GM19351 (cell line): ENCODE results near the gene PLD1.
"Not testable (repeated sequence)": the region's sequence is repeated elsewhere in the genome, so short reads cannot be mapped to it uniquely, and the experiment has no call there.

Experiments
- ATAC-seq: cut with Tn5 transposase; IDR thresholded peaks from one replicate; pipeline ENCODE4 v1.9.1; 2021; ENCODE audit warnings: mild to moderate bottlenecking, moderate library complexity; ENCODE audit not compliant: unreplicated experiment

PLD1 gene

DNA sequence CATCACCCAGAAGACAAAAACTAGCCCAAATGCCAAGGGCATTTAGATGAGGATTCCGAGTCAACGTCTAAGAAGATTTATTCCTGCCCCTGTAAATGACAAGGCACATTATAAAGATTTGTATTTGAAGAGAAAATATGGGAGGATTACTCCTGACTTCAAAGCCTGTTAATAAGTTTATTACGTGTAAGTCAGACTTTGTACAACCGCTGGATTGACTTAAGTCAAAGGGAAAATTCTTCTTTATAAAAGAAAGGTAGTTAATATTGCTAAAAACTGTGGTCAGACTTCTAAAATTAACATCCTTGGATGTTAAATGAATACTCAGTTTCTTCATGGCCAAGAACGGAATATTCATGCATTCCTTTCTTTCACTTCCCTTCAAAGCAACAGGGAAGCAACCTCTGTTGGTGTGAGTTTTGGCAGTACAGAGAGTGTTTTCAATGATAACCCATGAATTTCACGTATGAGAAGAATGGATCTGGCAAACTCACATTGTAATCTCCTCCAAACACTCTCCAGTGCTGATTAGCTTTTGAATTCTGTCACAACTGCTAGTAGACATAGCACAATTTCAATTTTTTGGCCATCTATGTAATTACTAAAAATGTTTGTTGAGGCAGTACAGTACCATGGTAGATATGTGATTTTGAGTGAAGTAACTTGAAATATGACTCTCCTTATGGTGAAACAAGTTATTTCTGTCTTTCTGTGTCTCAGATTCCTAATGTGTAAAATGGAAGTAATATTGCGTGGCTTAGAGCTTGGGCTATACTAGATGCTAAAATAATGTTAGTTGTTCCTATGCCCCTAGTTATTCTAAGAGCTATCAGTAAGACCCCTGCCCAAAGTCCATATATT is 62.0 kb downstream of the PLD1 start:
- no peak for ATAC-seq

DNA sequence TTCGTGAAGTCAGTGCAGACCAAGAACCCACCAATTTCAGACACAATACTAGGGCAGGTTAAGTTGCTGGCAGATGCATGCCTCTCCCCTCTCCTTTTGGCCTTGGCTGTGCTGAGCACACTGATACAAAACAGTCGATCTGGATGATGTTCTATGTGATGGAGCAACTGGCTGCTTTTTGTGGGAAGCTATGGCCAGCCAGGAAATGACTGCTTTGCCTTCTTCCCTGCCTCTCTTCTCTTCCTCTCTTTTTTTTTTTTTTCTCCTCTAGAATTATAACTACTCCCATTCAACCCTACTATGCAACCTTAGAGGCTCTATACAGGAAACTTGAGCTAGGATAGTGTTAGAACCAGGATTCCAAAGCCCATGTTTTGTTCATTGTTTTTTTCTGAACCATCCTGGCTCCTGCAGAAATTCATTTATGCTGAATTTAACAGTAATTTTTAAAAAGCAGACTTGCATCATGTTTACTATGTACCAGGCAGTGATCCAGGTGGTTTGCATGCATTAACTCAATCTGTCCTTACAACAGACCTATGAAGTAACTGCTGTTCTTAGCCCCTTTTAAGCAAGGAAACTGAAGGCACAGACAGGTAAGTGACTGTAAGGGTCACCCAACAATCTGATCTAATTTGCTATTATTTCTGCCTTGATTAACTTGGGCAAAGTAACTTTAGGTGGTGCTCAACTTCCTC is 62.9 kb downstream of the PLD1 start:
- no peak for ATAC-seq

GRCh38 chr3:171746320-171747222 is 63.7 kb downstream of the PLD1 start:
- ATAC-seq, result not testable (repeated sequence)

DNA sequence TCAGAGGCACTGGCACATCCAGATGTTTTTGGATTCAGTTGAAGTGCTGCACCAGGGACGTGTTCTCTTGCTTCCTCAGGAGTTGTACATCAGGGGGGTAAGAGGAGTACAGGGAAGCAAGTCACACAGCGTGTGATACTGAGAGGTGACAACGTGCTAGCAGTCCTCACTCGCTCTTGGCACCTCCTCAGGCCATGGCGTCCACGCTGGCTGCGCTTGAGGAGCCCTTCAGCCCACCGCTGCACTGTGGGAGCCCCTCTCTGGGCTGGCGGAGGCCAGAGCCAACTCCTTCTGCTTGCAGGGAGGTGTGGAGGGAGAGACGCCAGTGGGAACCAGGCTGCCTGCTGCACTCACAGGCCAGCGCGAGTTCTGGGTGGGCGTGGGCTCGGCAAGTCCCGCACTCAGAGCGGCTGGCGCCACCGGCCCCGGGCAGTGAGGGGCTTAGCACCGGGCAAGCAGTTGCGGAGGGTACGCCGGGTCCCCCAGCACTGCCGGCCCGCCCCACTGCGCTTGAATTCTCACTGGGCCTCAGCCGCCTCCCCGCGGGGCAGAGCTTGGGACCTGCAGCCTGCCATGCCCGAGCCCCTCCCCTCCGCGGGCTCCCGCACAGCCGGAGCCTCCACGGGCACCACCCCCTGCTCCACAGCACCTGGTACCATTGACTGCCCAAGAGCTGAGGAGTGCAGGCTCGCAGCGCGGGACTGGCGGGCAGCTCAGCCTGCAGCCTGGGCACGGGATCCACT is 64.5 kb downstream of the PLD1 start:
- ATAC-seq, result no peak

DNA sequence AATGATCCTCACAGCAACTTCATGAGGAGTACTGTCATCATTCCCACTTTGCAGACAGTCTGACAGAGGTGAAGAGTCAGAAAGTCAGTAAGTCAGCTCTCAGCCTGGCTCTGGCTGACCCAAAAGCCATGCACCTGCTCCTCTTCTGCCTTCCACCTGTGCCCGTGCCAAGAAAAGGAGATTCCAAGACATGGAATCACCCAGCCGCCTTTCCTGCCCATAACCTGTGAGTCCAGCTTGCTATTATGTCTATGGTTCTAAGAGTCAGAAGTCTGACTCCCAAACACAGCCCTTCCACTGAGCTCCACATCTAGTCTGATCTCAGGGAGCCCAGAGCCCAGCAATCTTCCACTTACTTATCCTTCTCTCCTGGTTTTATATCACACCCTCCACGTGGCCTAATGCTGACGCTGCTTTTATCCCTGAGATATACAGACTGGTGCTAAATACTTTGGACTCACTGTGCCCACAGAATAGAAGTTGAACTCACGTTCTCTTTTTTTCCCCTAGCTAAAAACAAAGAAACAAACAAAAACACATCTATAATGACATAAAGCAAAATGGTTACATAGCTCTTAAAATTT is 66.0 kb downstream of the PLD1 start:
- no peak for ATAC-seq

DNA sequence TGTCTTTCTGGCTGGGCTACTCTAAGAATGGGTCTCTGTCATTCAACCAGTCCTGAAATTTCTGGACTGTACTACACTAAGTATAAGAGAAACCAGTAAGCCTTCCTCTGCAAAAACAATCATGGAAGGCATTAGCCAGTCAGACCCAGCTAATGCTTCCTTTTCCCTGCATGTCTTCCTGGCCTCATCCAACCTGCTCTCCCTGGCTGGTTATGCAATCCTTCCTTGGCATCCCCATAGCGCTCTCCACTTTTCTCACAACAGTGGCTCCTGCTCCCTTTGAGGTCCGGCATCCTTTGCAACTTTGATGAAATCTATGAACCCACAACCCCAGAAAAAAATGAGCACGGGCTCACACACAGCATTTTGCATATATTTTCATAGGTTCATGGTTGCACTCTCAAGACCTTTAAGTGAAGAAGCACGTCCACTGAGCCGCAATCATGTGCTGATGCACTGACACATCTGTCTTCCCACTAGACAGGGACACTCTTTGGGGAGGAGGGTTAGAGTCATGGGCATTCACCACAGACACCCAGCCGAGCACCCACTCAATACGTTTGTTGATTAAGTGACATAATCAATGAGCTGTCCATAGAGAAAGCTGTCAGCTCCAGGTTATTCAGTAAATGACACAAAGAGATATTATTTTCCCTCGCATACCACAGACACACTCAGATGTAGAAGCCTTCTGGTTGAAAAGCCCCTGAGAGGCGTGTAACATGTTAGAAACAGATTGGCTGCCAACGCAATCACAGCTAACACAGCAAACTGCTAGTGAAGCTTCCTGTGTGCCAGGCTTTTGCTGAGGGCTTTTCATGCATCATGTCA is 66.7 kb downstream of the PLD1 start:
- no peak for ATAC-seq

GRCh38 chr3:171741377-171741776 is 68.9 kb downstream of the PLD1 start:
- ATAC-seq, result no peak

DNA sequence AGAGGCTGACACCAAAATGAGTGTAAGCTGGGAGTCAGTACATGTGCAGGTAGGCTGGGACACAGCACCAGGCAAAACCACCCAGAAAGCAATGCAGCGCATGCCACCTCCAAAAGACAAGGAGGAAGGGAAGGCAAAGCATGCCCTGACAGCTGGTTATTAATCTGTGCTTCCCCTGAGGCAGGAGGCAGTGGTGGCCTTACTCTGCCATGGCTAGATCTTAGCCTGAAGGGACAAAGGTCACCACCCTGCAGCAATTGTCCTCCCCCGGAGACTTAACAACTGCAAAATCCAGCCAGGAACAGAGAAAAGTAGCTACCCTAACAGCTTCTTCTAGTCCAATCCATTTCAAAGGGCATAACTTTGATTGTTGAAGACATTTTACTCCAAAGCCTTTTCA is 73.7 kb downstream of the PLD1 start:
- no peak for ATAC-seq

DNA sequence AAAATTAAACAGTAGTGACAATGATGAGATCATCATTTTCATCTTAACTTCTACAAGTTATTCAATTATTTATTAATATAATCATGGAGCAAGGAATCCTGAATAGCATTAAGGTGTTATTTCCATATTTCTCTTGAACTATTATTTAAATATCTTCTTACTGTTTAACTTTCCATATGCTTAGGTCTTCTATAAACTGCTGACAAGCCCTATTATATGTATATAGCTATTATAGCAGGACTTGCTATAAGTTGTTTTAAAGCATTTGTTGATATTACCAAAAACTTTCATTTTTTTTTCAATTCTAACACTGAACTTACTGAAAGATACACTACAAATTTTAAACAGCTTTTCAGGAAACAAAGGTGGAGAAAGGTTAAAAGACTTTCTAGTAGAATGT is 76.7 kb downstream of the PLD1 start:
- ATAC-seq, result no peak

- ATAC-seq, result no peak
Observed at GRCh38 chr3:171732756-171733155, 77.5 kb downstream of the PLD1 start.

- no peak for ATAC-seq
Observed at GRCh38 chr3:171731691-171732090, 78.6 kb downstream of the PLD1 start.

DNA sequence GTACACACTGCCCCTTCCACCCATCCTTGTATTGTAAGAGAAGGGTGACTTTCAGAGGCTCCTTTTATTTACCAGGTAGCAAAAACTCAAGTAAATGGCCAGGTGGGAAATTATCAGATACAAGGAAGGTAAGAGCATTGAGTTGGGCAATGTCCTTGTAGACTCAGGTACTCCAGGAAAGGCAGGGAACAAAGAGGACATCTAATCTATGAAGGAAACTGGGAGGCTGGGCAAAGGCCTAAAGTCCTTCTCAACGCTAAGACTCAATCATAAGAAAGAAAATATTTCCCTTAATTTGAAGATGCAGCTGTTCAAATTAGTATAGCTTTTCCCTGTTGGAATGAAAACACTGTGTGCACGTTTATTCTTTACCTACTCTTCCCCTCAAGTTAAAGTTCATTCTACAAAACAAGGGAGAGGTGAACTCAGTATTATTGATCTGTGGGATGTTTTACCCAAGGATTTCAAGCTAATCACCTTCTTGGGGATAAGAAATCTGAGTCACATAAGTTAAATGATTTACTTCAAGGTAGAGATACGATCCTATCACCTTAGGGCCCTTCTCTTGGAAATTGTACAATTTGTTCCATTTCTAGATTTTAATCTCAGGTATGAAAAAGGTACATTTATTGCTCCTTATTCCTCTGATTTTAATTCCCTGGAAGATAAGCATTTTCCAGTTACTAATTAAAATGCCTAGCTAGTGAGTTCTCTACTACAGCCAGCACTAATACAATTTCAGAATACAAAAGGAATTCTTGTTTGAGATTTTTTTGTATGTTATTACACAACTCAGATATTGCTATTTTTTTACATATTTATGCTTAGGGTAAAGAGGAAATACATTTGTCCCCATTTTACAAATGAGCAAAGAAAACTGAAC is 80.6 kb downstream of the PLD1 start:
- no peak for ATAC-seq

GRCh38 chr3:171727288-171727687 is 83.0 kb downstream of the PLD1 start:
- ATAC-seq, result no peak

GRCh38 chr3:171718493-171719185 is 91.6 kb downstream of the PLD1 start:
- ATAC-seq, result no peak

DNA sequence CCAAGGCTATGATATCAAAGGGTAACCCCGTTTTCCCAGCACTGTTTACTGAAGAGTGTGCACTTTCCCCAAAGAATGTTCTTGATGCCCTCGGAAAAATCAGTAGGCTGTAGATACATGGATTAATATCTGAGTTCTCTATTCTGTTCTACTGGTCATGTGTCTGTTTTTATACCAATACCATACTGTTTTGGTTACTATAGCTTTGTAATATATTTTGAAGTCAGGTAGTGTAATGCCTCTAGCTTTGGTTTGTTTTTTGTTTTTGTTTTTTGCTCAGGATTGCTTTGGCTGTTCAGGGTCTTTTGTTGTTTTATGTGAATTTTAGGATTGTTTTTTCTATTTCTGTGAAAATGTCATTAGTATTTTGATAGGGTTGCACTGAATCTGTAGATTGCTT is 95.1 kb downstream of the PLD1 start:
- ATAC-seq, result no peak

DNA sequence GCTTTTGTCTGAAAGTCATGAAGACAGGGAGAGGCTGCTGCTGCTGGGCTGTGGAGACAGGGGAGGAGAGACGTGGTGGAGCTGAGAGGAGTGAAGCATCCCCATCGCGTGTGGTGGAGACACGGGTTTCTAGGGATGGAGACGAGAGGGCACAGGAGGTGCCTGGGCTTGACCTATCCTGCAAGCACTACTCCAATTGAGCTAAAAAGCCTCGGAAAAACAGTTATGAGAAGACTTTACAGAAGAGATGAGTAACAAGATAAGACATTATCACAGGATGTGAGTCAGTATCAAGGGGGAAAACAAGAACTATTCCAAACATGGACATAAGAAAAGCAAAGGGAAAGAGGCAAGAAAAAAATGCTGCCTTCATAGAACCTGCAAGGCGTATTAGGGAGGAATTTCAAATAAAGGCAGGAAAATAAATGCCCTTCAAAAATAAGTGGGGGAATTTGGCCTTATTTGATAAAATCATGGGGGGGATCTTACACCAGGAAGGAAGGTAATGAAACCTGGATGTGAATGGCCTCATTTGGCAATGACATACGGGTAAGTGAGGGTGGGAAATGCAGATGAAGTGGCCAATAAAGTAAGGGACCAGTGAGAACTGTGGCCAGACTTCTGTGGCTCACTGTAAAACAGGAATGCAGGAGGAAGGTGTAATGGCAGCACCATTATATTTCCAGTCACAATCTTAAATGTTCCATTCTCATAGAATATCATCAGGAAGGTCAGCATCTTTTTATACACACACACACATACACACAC is 97.9 kb downstream of the PLD1 start:
- no peak for ATAC-seq
